ENCODE measurements around the gene RBM17. TPM values are rescaled to one million over a fixed set of nuclear protein-coding genes. Genes with fewer than 3 reads are reported as not detected.

The RBM17 gene
- total RNA-seq, 1 experiment from 2014 or later = 128 TPM

GRCh38 chr10:6146013-6146785 is 57.4 kb downstream of the RBM17 start:
- no peak overlapping the region for H3K27ac Mint-ChIP-seq (ENCODE audit: low read depth, unreplicated experiment)
- DNase-seq (ENCODE audit: unreplicated experiment) = no peak
- H3K4me1 Mint-ChIP-seq (ENCODE audit: insufficient read depth, unreplicated experiment) = peaks cover 15% of the 10 kb centered on the region
- ChIA-PET POLR2A (interaction anchor here (1.0 to 1.2 kb wide), 2 partner anchors 13 to 21 kb away, joined by 3 read pairs; no protein-coding TSS in a partner anchor), CTCF (interaction anchor here (2.3 kb wide), 1 partner anchor 256 kb away, joined by 8 read pairs; no protein-coding TSS in a partner anchor)
- intact Hi-C loops (cut with micrococcal nuclease) = no loop called here
- no TSS peak for BruUV-seq (replicated peaks)
- H3K36me3 Mint-ChIP-seq (ENCODE audit: insufficient read depth, unreplicated experiment) = peaks cover 10% of the 10 kb centered on the region
- peak overlapping the region; percentile 78 for H3K4me3 Mint-ChIP-seq (ENCODE audit: unreplicated experiment)
- no peaks in the 10 kb centered on the region for H3K9me3 Mint-ChIP-seq (ENCODE audit: unreplicated experiment)
- H3K27me3 Mint-ChIP-seq (ENCODE audit: insufficient read depth, unreplicated experiment) = no peaks in the 10 kb centered on the region
- TF ChIP-seq CTCF (IDR thresholded peaks at IDR 0.05; ENCODE audit: unreplicated experiment) = no peak

- TF ChIP-seq CTCF (IDR thresholded peaks at IDR 0.05; ENCODE audit: unreplicated experiment) = no peak
- BruUV-seq (replicated peaks) = no TSS peak
- no peak overlapping the region for H3K4me3 Mint-ChIP-seq (ENCODE audit: unreplicated experiment)
- no peak for DNase-seq (ENCODE audit: unreplicated experiment)
- H3K9me3 Mint-ChIP-seq (ENCODE audit: unreplicated experiment) = no peaks in the 10 kb centered on the region
- no peak overlapping the region for H3K27ac Mint-ChIP-seq (ENCODE audit: low read depth, unreplicated experiment)
- POLR2A ChIA-PET = interaction anchor here (1.2 to 1.4 kb wide), 2 partner anchors 9 to 20 kb away, joined by 3 to 4 read pairs; no protein-coding TSS in a partner anchor
- H3K36me3 Mint-ChIP-seq (ENCODE audit: insufficient read depth, unreplicated experiment) = peaks cover 10% of the 10 kb centered on the region
- no peaks in the 10 kb centered on the region for H3K27me3 Mint-ChIP-seq (ENCODE audit: insufficient read depth, unreplicated experiment)
- intact Hi-C loops (cut with micrococcal nuclease) = no loop called here
- CTCF ChIA-PET = interaction anchor here (2.3 kb wide), 1 partner anchor 255 kb away, joined by 8 read pairs; no protein-coding TSS in a partner anchor
- H3K4me1 Mint-ChIP-seq (ENCODE audit: insufficient read depth, unreplicated experiment) = peaks cover 13% of the 10 kb centered on the region
Observed at GRCh38 chr10:6146921-6147320, 58.1 kb downstream of the RBM17 start.

- peaks cover 10% of the 10 kb centered on the region for H3K36me3 Mint-ChIP-seq (ENCODE audit: insufficient read depth, unreplicated experiment)
- H3K9me3 Mint-ChIP-seq (ENCODE audit: unreplicated experiment) = no peaks in the 10 kb centered on the region
- H3K27ac Mint-ChIP-seq (ENCODE audit: low read depth, unreplicated experiment) = no peak overlapping the region
- ChIA-PET CTCF (interaction anchor here (1.1 to 1.4 kb wide), 2 partner anchors 12 to 38 kb away, joined by 3 read pairs; no protein-coding TSS in a partner anchor), POLR2A (interaction anchor here (0.7 to 1.4 kb wide), 2 partner anchors 8 to 242 kb away, joined by 3 to 4 read pairs; no protein-coding TSS in a partner anchor)
- no TSS peak for BruUV-seq (replicated peaks)
- H3K4me1 Mint-ChIP-seq (ENCODE audit: insufficient read depth, unreplicated experiment) = peaks cover 13% of the 10 kb centered on the region
- no peaks in the 10 kb centered on the region for H3K27me3 Mint-ChIP-seq (ENCODE audit: insufficient read depth, unreplicated experiment)
- no peak for TF ChIP-seq CTCF (IDR thresholded peaks at IDR 0.05; ENCODE audit: unreplicated experiment)
- DNase-seq (ENCODE audit: unreplicated experiment) = no peak
- H3K4me3 Mint-ChIP-seq (ENCODE audit: unreplicated experiment) = no peak overlapping the region
- intact Hi-C loops (cut with micrococcal nuclease) = no loop called here
Observed at GRCh38 chr10:6148251-6148701, 59.4 kb downstream of the RBM17 start.

DNA sequence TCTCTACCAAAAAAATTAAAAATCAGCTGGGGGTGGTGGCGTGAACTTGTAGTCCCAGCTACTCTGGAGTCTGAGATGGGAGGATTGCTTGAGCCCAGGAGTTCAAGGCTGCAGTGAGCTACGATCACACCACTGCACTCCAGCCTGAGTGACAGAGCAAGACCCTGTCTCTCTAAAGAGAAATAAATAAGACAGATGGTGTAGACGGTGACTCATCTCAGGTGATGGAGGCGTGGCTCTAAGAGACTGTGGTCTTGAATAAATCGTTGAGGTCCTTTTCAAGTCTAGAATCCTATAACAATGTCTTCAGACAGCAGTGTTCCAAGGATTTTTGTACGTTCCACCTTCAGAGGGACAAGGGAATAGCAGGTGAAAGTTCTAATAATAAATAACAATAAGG is 60.1 kb downstream of the RBM17 start:
- CTCF ChIA-PET = interaction anchor here (1.1 to 5.4 kb wide), 3 partner anchors 12 to 39 kb away, joined by 3 to 33 read pairs (median 3); no protein-coding TSS in a partner anchor
- BruUV-seq (replicated peaks) = no TSS peak
- H3K9me3 Mint-ChIP-seq (ENCODE audit: unreplicated experiment) = no peaks in the 10 kb centered on the region

More for the DNA sequence above, 60.1 kb downstream of the RBM17 start:
- DNase-seq (ENCODE audit: unreplicated experiment) = no peak
- H3K4me3 Mint-ChIP-seq (ENCODE audit: unreplicated experiment) = no peak overlapping the region
- no peak for TF ChIP-seq CTCF (IDR thresholded peaks at IDR 0.05; ENCODE audit: unreplicated experiment)
- H3K27ac Mint-ChIP-seq (ENCODE audit: low read depth, unreplicated experiment) = no peak overlapping the region
- intact Hi-C loops (cut with micrococcal nuclease) = no loop called here
- POLR2A ChIA-PET = interaction anchor here (0.7 kb wide), 1 partner anchor 242 kb away, joined by 3 read pairs; no protein-coding TSS in a partner anchor
- H3K27me3 Mint-ChIP-seq (ENCODE audit: insufficient read depth, unreplicated experiment) = no peaks in the 10 kb centered on the region
- H3K36me3 Mint-ChIP-seq (ENCODE audit: insufficient read depth, unreplicated experiment) = peaks cover 10% of the 10 kb centered on the region
- peaks cover 13% of the 10 kb centered on the region for H3K4me1 Mint-ChIP-seq (ENCODE audit: insufficient read depth, unreplicated experiment)
